Stomach (tissue), 19 donors: ENCODE results near the gene SHANK1. TPM values are rescaled to one million over a fixed set of nuclear protein-coding genes. Genes with fewer than 3 reads are reported as not detected.
A peak's percentile ranks its signal among the peaks of the same experiment; 100 is the strongest.
"Not testable (repeated sequence)": the region's sequence is repeated elsewhere in the genome, so short reads cannot be mapped to it uniquely, and the experiment has no call there.

Experiments used
- DNase-seq, 2 donors: peaks; one replicate each; pipeline versions ENCODE4 v3.0.0 to v3.0.0-alpha.2; 2013 to 2019
- H3K27ac ChIP-seq, 5 donors: fragments of 200-600 bp in 4 of 5; sonication (generic) in 4 of 5; one replicate each; pipeline ENCODE4 v1.5.1; 2013 to 2019; ENCODE audit warnings: mild to moderate bottlenecking in 1 of 5, moderate library complexity in 1 of 5
- H3K27me3 ChIP-seq, 3 donors: fragments of 200-600 bp; sonication (generic); one replicate each; pipeline ENCODE4 v1.5.1; 2017 to 2019; ENCODE audit warnings: mixed run types in 1 of 3
- H3K36me3 ChIP-seq, 4 donors: fragments of 200-600 bp; sonication (generic); 1 replicate in 3 of 4; 2 replicates in 1 of 4; pipeline ENCODE4 v1.5.1; 2016 to 2019
- H3K4me1 ChIP-seq, 4 donors: fragments of 200-600 bp; sonication (generic); one replicate each; pipeline ENCODE4 v1.5.1; 2016 to 2019
- H3K4me3 ChIP-seq, 4 donors: fragments of 200-600 bp; sonication (generic) in 3 of 4; one replicate each; pipeline ENCODE4 v1.5.1; 2016 to 2019; ENCODE audit warnings: mild to moderate bottlenecking in 1 of 4
- H3K9me3 ChIP-seq, 4 donors: fragments of 200-600 bp; sonication (generic); one replicate each; pipeline ENCODE4 v1.5.1; 2016 to 2019
- EP300 ChIP-seq: sonication (generic); formaldehyde crosslinking; IDR thresholded peaks from one replicate; pipeline ENCODE4 v1.6.1; 2017; ENCODE audit warnings: antibody characterized with exemption
- POLR2A ChIP-seq, 4 donors: fragments of 450-650 bp; IDR thresholded peaks; one replicate each; pipeline ENCODE4 v1.6.1; 2016; ENCODE audit warnings: antibody characterized with exemption in 4 of 4, control low read depth in 2 of 4, mild to moderate bottlenecking in 1 of 4, moderate library complexity in 1 of 4
- POLR2AphosphoS5 ChIP-seq, 3 donors: sonication (generic); formaldehyde crosslinking; IDR thresholded peaks; one replicate each; pipeline ENCODE4 v1.6.1; 2016; ENCODE audit warnings: antibody characterized with exemption in 3 of 3
- WGBS, 5 donors: extraction: QIAGEN DNeasy Blood & Tissue Kit in 3 of 5; methylation state at CpG; one replicate each; pipeline versions ENCODE4 v1.1.5 to v1.1.7; 2013 to 2018; 5-methylcytosine and 5-hydroxymethylcytosine counted together
- intact Hi-C: fragments of 100-400 bp; cut with DNase I; formaldehyde crosslinking; loops from one replicate; pipeline ENCODE4 v1.15.1; 2023; ENCODE audit warnings: low total_unique reads
- long read RNA-seq, 10 donors: transcript quantifications; one replicate each; lab custom pipeline, GENCODE V29; 2026
- polyA plus RNA-seq, 3 donors: library from polyadenylated mRNA; stranded (reverse); fragments of 200-250 nt; gene quantifications; one replicate each; pipeline ENCODE4 v1.2.3, GENCODE V29; 2013
- total RNA-seq, 5 donors: library from RNA; depleted of rRNA; stranded (reverse); fragments of >200 nt; gene quantifications; one replicate each; pipeline versions ENCODE4 v1.1.0 to v1.2.3, GENCODE V29; 2014 to 2016
- TF ChIP-seq, protein P1 (sequence below), 7 experiments: fragments of 450-650 bp in 4 of 7; fragments of 200-600 bp in 3 of 7; sonication (generic) in 3 of 7; IDR thresholded peaks; one replicate each; pipeline ENCODE4 v1.5.1; 2016 to 2019; ENCODE audit warnings: antibody characterized with exemption in 7 of 7, control low read depth in 2 of 7, mild to moderate bottlenecking in 1 of 7
- donor health status: healthy with polysubstance abuse.
- donor health status: Bipolar disorder and iron deficiency.
- donor health status: healthy.

Gene SHANK1
- total RNA-seq = 1 to 10 TPM in 1 of 5 donors, not detected in 4; 1.5 TPM
- 1 to 10 TPM in 1 of 3 donors, under 1 TPM in 2; 0.15 to 1.2 (median 0.15) TPM for polyA plus RNA-seq
- long read RNA-seq, donor 1 = 0 reads
- long read RNA-seq, donor 2, partial matches to known transcripts = 49 of 49 reads
- long read RNA-seq, donor 2, other reads (novel, unspliced or antisense) = 0 of 49 reads
- long read RNA-seq, donor 3 = 0 reads
- long read RNA-seq, donor 4 = 0 reads
- long read RNA-seq, donor 5 = 0 reads
- long read RNA-seq, donor 6 = 0 reads
- long read RNA-seq, donor 7 = 0 reads
- long read RNA-seq, donor 8 = 0 reads
- long read RNA-seq, donor 9 = 0 reads
- long read RNA-seq, donor 10 = 0 reads

DNA sequence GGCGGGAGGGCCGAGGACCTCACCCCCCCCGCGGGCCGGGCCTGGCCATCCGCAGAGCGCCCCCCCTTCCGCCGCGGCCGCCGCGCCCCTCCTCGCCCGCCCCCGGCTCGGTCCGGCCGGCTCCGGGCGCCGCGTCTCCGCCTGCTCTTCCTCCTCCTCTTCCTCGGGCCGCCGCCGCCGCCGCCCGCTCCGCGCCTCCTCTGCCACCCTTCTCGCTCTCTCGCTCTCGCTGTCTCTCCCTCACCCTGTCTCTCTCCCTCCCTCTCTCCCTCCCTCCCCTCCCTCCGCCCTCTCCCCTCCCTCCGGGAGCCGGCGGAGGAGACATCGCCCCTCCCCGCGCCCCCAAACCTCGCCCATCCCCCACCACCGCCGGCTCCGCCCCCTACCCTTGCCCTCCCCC lies at the start of gene SHANK1:
Gene SHANK1 (minus strand): TSS at position 237 of the 400 bp plus-strand sequence. CDS start 2,883 bp downstream, outside the sequence.
- H3K36me3 ChIP-seq = no peaks in the 10 kb centered on the region
- no peaks in the 10 kb centered on the region for H3K9me3 ChIP-seq
- 0 to 8% (median 7%) methylated on average over 6 to 39 of the region's 47 CpGs for WGBS, 5 donors
- no peak for TF ChIP-seq EP300
- no peak for TF ChIP-seq POLR2AphosphoS5 (IDR thresholded peaks at IDR 0.05)
- TF ChIP-seq, protein P1, sequence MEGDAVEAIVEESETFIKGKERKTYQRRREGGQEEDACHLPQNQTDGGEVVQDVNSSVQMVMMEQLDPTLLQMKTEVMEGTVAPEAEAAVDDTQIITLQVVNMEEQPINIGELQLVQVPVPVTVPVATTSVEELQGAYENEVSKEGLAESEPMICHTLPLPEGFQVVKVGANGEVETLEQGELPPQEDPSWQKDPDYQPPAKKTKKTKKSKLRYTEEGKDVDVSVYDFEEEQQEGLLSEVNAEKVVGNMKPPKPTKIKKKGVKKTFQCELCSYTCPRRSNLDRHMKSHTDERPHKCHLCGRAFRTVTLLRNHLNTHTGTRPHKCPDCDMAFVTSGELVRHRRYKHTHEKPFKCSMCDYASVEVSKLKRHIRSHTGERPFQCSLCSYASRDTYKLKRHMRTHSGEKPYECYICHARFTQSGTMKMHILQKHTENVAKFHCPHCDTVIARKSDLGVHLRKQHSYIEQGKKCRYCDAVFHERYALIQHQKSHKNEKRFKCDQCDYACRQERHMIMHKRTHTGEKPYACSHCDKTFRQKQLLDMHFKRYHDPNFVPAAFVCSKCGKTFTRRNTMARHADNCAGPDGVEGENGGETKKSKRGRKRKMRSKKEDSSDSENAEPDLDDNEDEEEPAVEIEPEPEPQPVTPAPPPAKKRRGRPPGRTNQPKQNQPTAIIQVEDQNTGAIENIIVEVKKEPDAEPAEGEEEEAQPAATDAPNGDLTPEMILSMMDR (IDR thresholded peaks at IDR 0.05) = no peak
- H3K4me1 ChIP-seq = peaks cover 19 to 41% (median 32%) of the 10 kb centered on the region in 4 donors
- H3K27ac ChIP-seq = peak within 1 kb of the TSS in 1 of 5 donors; percentile 34
- peaks cover 10 to 100% (median 73%) of the 10 kb centered on the region in 3 donors for H3K27me3 ChIP-seq
- peak within 1 kb of the TSS; percentile 31 to 43 (median 34) for H3K4me3 ChIP-seq
- peak in 1 of 2 donors; percentile 62 for DNase-seq
- intact Hi-C loops = no loop called here

- intact Hi-C loops = no loop called here
- DNase-seq = no peak
- Histone ChIP-seq H3K4me3 (no peak overlapping the region), H3K4me1 (no peaks in the 10 kb centered on the region), H3K27me3 (peaks cover 0 to 78% (median 0%) of the 10 kb centered on the region in 3 donors), H3K9me3 (peaks cover 0 to 7% (median 0%) of the 10 kb centered on the region in 4 donors), H3K27ac (no peak overlapping the region), H3K36me3 (no peaks in the 10 kb centered on the region)
- TF ChIP-seq POLR2AphosphoS5 (IDR thresholded peaks at IDR 0.05) (no peak), EP300 (no peak), POLR2A (IDR thresholded peaks at IDR 0.05) (no peak)
- TF ChIP-seq, protein P1 (IDR thresholded peaks at IDR 0.05) = no peak
- 59 to 74% (median 65%) methylated on average over 5 of the region's 5 CpGs for WGBS, 5 donors
These were observed 48.7 kb upstream of the SHANK1 start for GRCh38 chr19:50768277-50768676.

DNA sequence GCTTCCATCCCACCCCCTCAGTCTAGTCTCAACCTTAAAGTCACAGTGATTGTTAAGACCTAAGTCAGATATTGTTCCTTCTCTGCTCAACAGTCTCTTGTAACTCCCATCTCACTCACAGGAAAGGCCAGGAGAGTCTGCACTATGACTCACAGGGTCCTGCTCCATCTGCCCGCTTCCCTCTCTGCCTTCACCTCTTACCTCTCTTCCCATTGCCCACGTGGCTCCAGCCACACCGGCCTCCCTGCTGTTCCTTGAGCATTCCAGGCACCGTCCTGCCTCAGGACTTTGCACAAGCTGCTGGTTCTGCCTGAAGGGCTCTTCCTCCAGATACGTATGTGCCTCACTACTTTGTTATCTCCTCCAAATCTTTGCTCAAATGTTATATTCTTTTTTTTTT lies 47.7 kb upstream of the SHANK1 start:
- H3K4me3 ChIP-seq, H3K9me3 ChIP-seq, DNase-seq, H3K36me3 ChIP-seq, H3K27ac ChIP-seq, H3K4me1 ChIP-seq, intact Hi-C loops: not testable (repeated sequence)
- peaks cover 0 to 68% (median 0%) of the 10 kb centered on the region in 3 donors for H3K27me3 ChIP-seq
- 22 to 46% (median 35%) methylated on average over 4 to 5 of the region's 5 CpGs for WGBS, 5 donors

- DNase-seq, intact Hi-C loops, H3K9me3 ChIP-seq, H3K4me3 ChIP-seq, H3K27ac ChIP-seq, H3K36me3 ChIP-seq, H3K4me1 ChIP-seq: not testable (repeated sequence)
- WGBS, 5 donors = 68 to 78% (median 73%) methylated on average over 11 to 12 of the region's 12 CpGs
- H3K27me3 ChIP-seq = peaks cover 0 to 62% (median 0%) of the 10 kb centered on the region in 3 donors
These were observed 47.1 kb upstream of the SHANK1 start for GRCh38 chr19:50766746-50767145.

- Histone ChIP-seq H3K36me3 (no peaks in the 10 kb centered on the region), H3K9me3 (no peaks in the 10 kb centered on the region), H3K27me3 (peaks cover 0 to 40% (median 0%) of the 10 kb centered on the region in 3 donors), H3K4me1 (no peaks in the 10 kb centered on the region), H3K27ac (no peak overlapping the region), H3K4me3 (no peak overlapping the region)
- 63 to 74% (median 70%) methylated on average over 7 of the region's 7 CpGs for WGBS, 5 donors
- DNase-seq = no peak
- intact Hi-C loops = no loop called here
- TF ChIP-seq POLR2AphosphoS5 (IDR thresholded peaks at IDR 0.05) = no peak
- TF ChIP-seq, protein P1 (IDR thresholded peaks at IDR 0.05) = no peak
- TF ChIP-seq POLR2A (IDR thresholded peaks at IDR 0.05) = no peak
- TF ChIP-seq EP300 = no peak
These were observed 44.8 kb upstream of the SHANK1 start for GRCh38 chr19:50764409-50764808.

- DNase-seq, H3K9me3 ChIP-seq, H3K4me1 ChIP-seq, intact Hi-C loops, H3K4me3 ChIP-seq, H3K36me3 ChIP-seq, H3K27ac ChIP-seq: not testable (repeated sequence)
- WGBS, 5 donors = 70 to 80% (median 73%) methylated on average over 9 to 12 of the region's 13 CpGs
- peaks cover 0 to 35% (median 0%) of the 10 kb centered on the region in 3 donors for H3K27me3 ChIP-seq
These were observed 43.9 kb upstream of the SHANK1 start for GRCh38 chr19:50763521-50763920.

- peaks cover 0 to 29% (median 0%) of the 10 kb centered on the region in 3 donors for H3K27me3 ChIP-seq
- intact Hi-C loops, H3K27ac ChIP-seq, H3K36me3 ChIP-seq, DNase-seq, H3K4me3 ChIP-seq, H3K4me1 ChIP-seq, H3K9me3 ChIP-seq: not testable (repeated sequence)
- WGBS, 5 donors = 51 to 57% (median 54%) methylated on average over 3 of the region's 3 CpGs
These were observed 41.9 kb upstream of the SHANK1 start for GRCh38 chr19:50761501-50761900.
